HG03280 (cell line): ENCODE data around the gene ANO6.
"Not testable (repeated sequence)": the region's sequence is repeated elsewhere in the genome, so short reads cannot be mapped to it uniquely, and the experiment has no call there.

Experiments used
- ATAC-seq: cut with Tn5 transposase; IDR thresholded peaks from one replicate; pipeline ENCODE4 v1.9.1; 2021; ENCODE audit warnings: mild to moderate bottlenecking, moderate library complexity; ENCODE audit not compliant: unreplicated experiment

The ANO6 gene

GRCh38 chr12:45304514-45305178, 88.8 kb downstream of the ANO6 start:
- no peak for ATAC-seq

- ATAC-seq = no peak
Measured at GRCh38 chr12:45305907-45306306, 90.0 kb downstream of the ANO6 start.

GRCh38 chr12:45309836-45310626, 94.1 kb downstream of the ANO6 start:
- no peak for ATAC-seq

GRCh38 chr12:45310627-45310968, 94.7 kb downstream of the ANO6 start:
- ATAC-seq = no peak

- no peak for ATAC-seq
Measured at GRCh38 chr12:45312012-45312411, 96.1 kb downstream of the ANO6 start.

GRCh38 chr12:45314770-45315169, 98.9 kb downstream of the ANO6 start:
- ATAC-seq = no peak

- no peak for ATAC-seq
Measured at GRCh38 chr12:45315462-45315861, 99.6 kb downstream of the ANO6 start.

- not testable (repeated sequence) for ATAC-seq
Measured at GRCh38 chr12:45317261-45317660, 101.4 kb downstream of the ANO6 start.

GRCh38 chr12:45322810-45323209, 106.9 kb downstream of the ANO6 start:
- no peak for ATAC-seq

GRCh38 chr12:45324391-45324790, 108.5 kb downstream of the ANO6 start:
- ATAC-seq = no peak

- ATAC-seq = no peak
Measured at GRCh38 chr12:45326358-45326975, 110.6 kb downstream of the ANO6 start.

GRCh38 chr12:45327823-45328383, 112.0 kb downstream of the ANO6 start:
- no peak for ATAC-seq

GRCh38 chr12:45329238-45329637, 113.3 kb downstream of the ANO6 start:
- ATAC-seq = no peak

- ATAC-seq = no peak
Measured at GRCh38 chr12:45329702-45330101, 113.8 kb downstream of the ANO6 start.

GRCh38 chr12:45331552-45331951, 115.7 kb downstream of the ANO6 start:
- ATAC-seq = no peak

- no peak for ATAC-seq
Measured at GRCh38 chr12:45334396-45334795, 118.5 kb downstream of the ANO6 start.

- no peak for ATAC-seq
Measured at GRCh38 chr12:45336331-45336730, 120.4 kb downstream of the ANO6 start.

GRCh38 chr12:45336762-45337596, 121.1 kb downstream of the ANO6 start:
- ATAC-seq = no peak

GRCh38 chr12:45337835-45338234, 121.9 kb downstream of the ANO6 start:
- no peak for ATAC-seq

GRCh38 chr12:45338272-45338671, 122.4 kb downstream of the ANO6 start:
- ATAC-seq = no peak

- ATAC-seq = no peak
Measured at GRCh38 chr12:45339035-45339434, 123.1 kb downstream of the ANO6 start.
